K562 (cell line): ENCODE data around the gene ZNF286A.
"Not testable (repeated sequence)": the region's sequence is repeated elsewhere in the genome, so short reads cannot be mapped to it uniquely, and the experiment has no call there.

Experiments used
- SP1 ChIP-seq: sonication (generic); formaldehyde crosslinking; IDR thresholded peaks from 2 replicates; pipeline ENCODE4 v1.8.1; 2022; ENCODE audit warnings: mild to moderate bottlenecking, missing genetic modification reagents
- TF ChIP-seq, protein P1 (sequence below): sonication (generic); formaldehyde crosslinking; IDR thresholded peaks from 2 replicates; pipeline ENCODE4 v1.8.0; 2022; ENCODE audit warnings: missing genetic modification reagents, mild to moderate bottlenecking, borderline replicate concordance

DNA sequence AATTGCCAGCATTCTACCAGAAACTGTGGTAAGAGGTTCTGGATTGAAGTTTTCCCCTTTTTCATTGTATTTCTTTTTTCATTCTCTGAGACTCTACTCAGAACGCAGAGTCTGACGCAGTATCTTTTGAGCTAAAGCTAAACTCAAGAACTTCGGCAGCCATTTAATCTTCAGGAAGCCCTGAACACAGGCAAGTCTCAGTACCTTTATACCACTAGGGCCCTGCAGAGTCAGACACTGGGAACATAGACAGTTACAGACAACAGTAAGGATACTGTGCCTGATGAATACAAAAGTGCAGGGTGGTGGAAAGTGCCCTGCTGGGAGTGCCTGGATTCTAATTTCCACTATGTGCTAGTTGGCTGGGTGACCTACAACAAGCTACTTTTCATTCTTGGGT, 16.4 kb upstream of the ZNF286A start:
- TF ChIP-seq SP1 (CRISPR knock-in tag) = not testable (repeated sequence)
- TF ChIP-seq, protein P1, sequence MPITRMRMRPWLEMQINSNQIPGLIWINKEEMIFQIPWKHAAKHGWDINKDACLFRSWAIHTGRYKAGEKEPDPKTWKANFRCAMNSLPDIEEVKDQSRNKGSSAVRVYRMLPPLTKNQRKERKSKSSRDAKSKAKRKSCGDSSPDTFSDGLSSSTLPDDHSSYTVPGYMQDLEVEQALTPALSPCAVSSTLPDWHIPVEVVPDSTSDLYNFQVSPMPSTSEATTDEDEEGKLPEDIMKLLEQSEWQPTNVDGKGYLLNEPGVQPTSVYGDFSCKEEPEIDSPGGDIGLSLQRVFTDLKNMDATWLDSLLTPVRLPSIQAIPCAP (CRISPR knock-in tag) = not testable (repeated sequence)
